Natural killer cell (primary cell): ENCODE measurements around the gene TLE3. TPM values are rescaled to one million over a fixed set of nuclear protein-coding genes. Genes with fewer than 3 reads are reported as not detected.

ENCODE experiments used
- ATAC-seq, 3 donors: fragments of 150-1000 bp in 2 of 3; fragments of 200-7000 bp in 1 of 3; cut with Tn5 transposase; 1 replicate in 1 of 3; 2 replicates in 2 of 3; pipeline ENCODE4 v1.10.0; 2021; ENCODE audit warnings: mild to moderate bottlenecking in 2 of 3, moderate library complexity in 2 of 3
- DNase-seq, 2 donors: peaks; one replicate each; pipeline versions ENCODE4 v3.0.0 to v3.0.0-alpha.2; 2013 to 2021; ENCODE audit warnings: mixed read lengths in 1 of 2
- H3K27ac ChIP-seq: one replicate; pipeline ENCODE4 v1.5.1; 2013; ENCODE audit warnings: mild to moderate bottlenecking, low read length
- H3K27me3 ChIP-seq: one replicate; pipeline ENCODE4 v1.6.1; 2013; ENCODE audit warnings: low read length; ENCODE audit not compliant: control insufficient read depth, insufficient read depth
- H3K36me3 ChIP-seq: one replicate; pipeline ENCODE4 v1.6.1; 2013; ENCODE audit warnings: low read length; ENCODE audit not compliant: control insufficient read depth, insufficient read depth
- H3K4me1 ChIP-seq: one replicate; pipeline ENCODE4 v1.6.1; 2013; ENCODE audit warnings: low read length; ENCODE audit not compliant: control insufficient read depth, insufficient read depth
- H3K4me3 ChIP-seq: one replicate; pipeline ENCODE4 v1.5.1; 2013; ENCODE audit warnings: low read length
- H3K9me3 ChIP-seq: one replicate; pipeline ENCODE4 v1.6.1; 2013; ENCODE audit warnings: low read length; ENCODE audit not compliant: control insufficient read depth, insufficient read depth
- H3K27ac Mint-ChIP-seq, 2 donors: one replicate each; pipeline ENCODE4 v1.8.0; 2022; ENCODE audit warnings: mild to moderate bottlenecking in 2 of 2, mixed read lengths in 2 of 2, moderate library complexity in 1 of 2
- H3K27me3 Mint-ChIP-seq, 2 donors: one replicate each; pipeline ENCODE4 v1.8.0; 2022; ENCODE audit warnings: low read depth in 2 of 2, mixed read lengths in 2 of 2
- H3K36me3 Mint-ChIP-seq: one replicate; pipeline ENCODE4 v1.8.0; 2022; ENCODE audit warnings: mixed read lengths
- H3K4me1 Mint-ChIP-seq, 2 donors: one replicate each; pipeline ENCODE4 v1.8.0; 2022; ENCODE audit warnings: mixed read lengths in 2 of 2
- H3K4me3 Mint-ChIP-seq: one replicate; pipeline ENCODE4 v1.8.0; 2022; ENCODE audit warnings: mild to moderate bottlenecking, moderate library complexity, mixed read lengths
- H3K9me3 Mint-ChIP-seq, 2 donors: one replicate each; pipeline ENCODE4 v1.8.0; 2022; ENCODE audit warnings: mixed read lengths in 2 of 2
- CTCF ChIP-seq: fragments of 200-600 bp; IDR thresholded peaks from one replicate; pipeline ENCODE4 v1.8.0; 2022; ENCODE audit warnings: antibody characterized with exemption
- WGBS: methylation state at CpG from one replicate; pipeline ENCODE4 v1.1.7; 2013; ENCODE audit warnings: missing lambda C conversion rate; ENCODE audit not compliant: insufficient coverage; 5-methylcytosine and 5-hydroxymethylcytosine counted together
- intact Hi-C: fragments of 100-400 bp; cut with micrococcal nuclease; formaldehyde crosslinking; loops from one replicate; pipeline ENCODE4 v1.14.2; 2022
- total RNA-seq, 4 donors: library from RNA; stranded (reverse); fragments of 120-200 nt in 1 of 4; gene quantifications; one replicate each; pipeline versions ENCODE4 v1.2.3 to v1.2.4, GENCODE V29; 2013 to 2022

The TLE3 gene
- total RNA-seq, 3 donors from 2014 or later (not counting 1 experiment from before 2014, with no cell fraction given) = 32.1 to 94.9 (median 36.7) TPM

GRCh38 chr15:70097063-70097320 lies 725 bp downstream of the TLE3 start:
- DNase-seq (peak in 1 of 2 donors; percentile 29), ATAC-seq (no peak)
- no peaks in the 10 kb centered on the region for H3K9me3 ChIP-seq
- Mint-ChIP-seq H3K4me3 (peak overlapping the region; percentile 91), H3K36me3 (no peaks in the 10 kb centered on the region), H3K27ac (peak overlapping the region; percentile 91 to 100), H3K9me3 (no peaks in the 10 kb centered on the region), H3K27me3 (peaks cover 23 to 33% of the 10 kb centered on the region in 2 donors), H3K4me1 (peaks cover 53 to 70% of the 10 kb centered on the region in 2 donors)
- intact Hi-C loops = loop anchor here (5.0 to 10.0 kb wide), 4 partner anchors 45 to 668 kb away; partner anchors contain the start of gene UACA
- H3K36me3 ChIP-seq = peaks cover 5% of the 10 kb centered on the region
- peak overlapping the region; percentile 72 for H3K4me3 ChIP-seq
- no peak for TF ChIP-seq CTCF
- peaks cover 76% of the 10 kb centered on the region for H3K4me1 ChIP-seq
- WGBS = under 1% methylated on average over 37 of the region's 37 CpGs
- peak overlapping the region; percentile 72 for H3K27ac ChIP-seq
- H3K27me3 ChIP-seq = peaks cover 24% of the 10 kb centered on the region

GRCh38 chr15:70096215-70097062 lies 1.3 kb downstream of the TLE3 start:
- intact Hi-C loops = loop anchor here (5.0 to 10.0 kb wide), 4 partner anchors 46 to 668 kb away; partner anchors contain the start of gene UACA
- TF ChIP-seq CTCF = no peak
- peak; percentile 37 to 71 for DNase-seq
- no peaks in the 10 kb centered on the region for H3K36me3 Mint-ChIP-seq
- H3K27ac ChIP-seq = no peak overlapping the region
- ATAC-seq = no peak
- no peaks in the 10 kb centered on the region for H3K9me3 Mint-ChIP-seq
- peaks cover 59 to 75% of the 10 kb centered on the region in 2 donors for H3K4me1 Mint-ChIP-seq
- H3K27me3 ChIP-seq = peaks cover 19% of the 10 kb centered on the region
- H3K4me3 Mint-ChIP-seq = peak overlapping the region; percentile 95
- peaks cover 27 to 33% of the 10 kb centered on the region in 2 donors for H3K27me3 Mint-ChIP-seq
- H3K4me1 ChIP-seq = peaks cover 78% of the 10 kb centered on the region
- H3K36me3 ChIP-seq = peaks cover 5% of the 10 kb centered on the region
- no peaks in the 10 kb centered on the region for H3K9me3 ChIP-seq
- whole genome bisulfite sequencing = 0% methylated on average over 75 of the region's 75 CpGs
- peak overlapping the region; percentile 67 to 100 for H3K27ac Mint-ChIP-seq
- peak overlapping the region; percentile 69 for H3K4me3 ChIP-seq

GRCh38 chr15:70095408-70096214 lies 2.1 kb downstream of the TLE3 start:
- 8% methylated on average over 66 of the region's 66 CpGs for WGBS
- peak overlapping the region in 1 of 2 donors; percentile 100 for H3K27ac Mint-ChIP-seq
- H3K27me3 ChIP-seq = peaks cover 12% of the 10 kb centered on the region
- H3K9me3 Mint-ChIP-seq = no peaks in the 10 kb centered on the region
- no peaks in the 10 kb centered on the region for H3K9me3 ChIP-seq
- peak overlapping the region; percentile 69 for H3K4me3 ChIP-seq
- H3K4me1 Mint-ChIP-seq = peaks cover 58 to 80% of the 10 kb centered on the region in 2 donors
- H3K4me3 Mint-ChIP-seq = peak overlapping the region; percentile 95
- peaks cover 80% of the 10 kb centered on the region for H3K4me1 ChIP-seq
- peaks cover 5% of the 10 kb centered on the region for H3K36me3 ChIP-seq
- intact Hi-C loops = loop anchor here (5.0 to 10.0 kb wide), 4 partner anchors 47 to 669 kb away; partner anchors contain the start of gene UACA
- peak; percentile 3 for TF ChIP-seq CTCF
- H3K27me3 Mint-ChIP-seq = peaks cover 32 to 35% of the 10 kb centered on the region in 2 donors
- no peaks in the 10 kb centered on the region for H3K36me3 Mint-ChIP-seq
- no peak for ATAC-seq
- DNase-seq = peak in 1 of 2 donors; percentile 40
- no peak overlapping the region for H3K27ac ChIP-seq
